G401.6 (cell line): ENCODE results near the gene FGD5.

Source experiments
- FAIRE-seq: peaks from 2 replicates; lab custom pipeline; 2012; peaks lifted over from hg19 to GRCh38; lab: Jason Lieb, UNC

FGD5 gene

GRCh38 chr3:14933820-14934425, 115.2 kb downstream of the FGD5 start:
- FAIRE-seq, result no peak

GRCh38 chr3:14935592-14936345, 117.0 kb downstream of the FGD5 start:
- no peak for FAIRE-seq

GRCh38 chr3:14938954-14939353, 120.2 kb downstream of the FGD5 start:
- FAIRE-seq, result no peak

- no peak for FAIRE-seq
These were observed 123.1 kb downstream of the FGD5 start for GRCh38 chr3:14941871-14942270.

GRCh38 chr3:14943042-14943441, 124.3 kb downstream of the FGD5 start:
- no peak for FAIRE-seq

GRCh38 chr3:14946236-14946635, 127.5 kb downstream of the FGD5 start:
- FAIRE-seq, result no peak

GRCh38 chr3:14946739-14947099, 128.0 kb downstream of the FGD5 start:
- no peak for FAIRE-seq

- no peak for FAIRE-seq
These were observed 128.5 kb downstream of the FGD5 start, which contains the start of gene NR2C2 for GRCh38 chr3:14947100-14947885. NR2C2 (plus strand) TSS chr3:14947583; CDS start chr3:15003915, 56,332 bp downstream.

GRCh38 chr3:14947886-14948608, 129.3 kb downstream of the FGD5 start:
- peak; percentile 85 for FAIRE-seq

GRCh38 chr3:14948609-14949038, 129.9 kb downstream of the FGD5 start:
- no peak for FAIRE-seq

- no peak for FAIRE-seq
These were observed 130.4 kb downstream of the FGD5 start for GRCh38 chr3:14949126-14949525.

- FAIRE-seq, result no peak
These were observed 131.5 kb downstream of the FGD5 start for GRCh38 chr3:14950274-14950673.

GRCh38 chr3:14957153-14957552, 138.4 kb downstream of the FGD5 start:
- no peak for FAIRE-seq

GRCh38 chr3:14957925-14958324, 139.2 kb downstream of the FGD5 start:
- FAIRE-seq, result no peak

GRCh38 chr3:14959359-14959943, 140.7 kb downstream of the FGD5 start:
- FAIRE-seq, result no peak

- no peak for FAIRE-seq
These were observed 144.0 kb downstream of the FGD5 start for GRCh38 chr3:14962762-14963161.

GRCh38 chr3:14967285-14967684, 148.5 kb downstream of the FGD5 start:
- FAIRE-seq, result no peak

- no peak for FAIRE-seq
These were observed 150.9 kb downstream of the FGD5 start for GRCh38 chr3:14969671-14970070.

GRCh38 chr3:14976317-14976716, 157.6 kb downstream of the FGD5 start:
- no peak for FAIRE-seq

- no peak for FAIRE-seq
These were observed 161.9 kb downstream of the FGD5 start for GRCh38 chr3:14980689-14981088.
